AG08396 (cell line): ENCODE data around the gene KLHL22.
"Not testable (repeated sequence)": the region's sequence is repeated elsewhere in the genome, so short reads cannot be mapped to it uniquely, and the experiment has no call there.

Experiments used
- DNase-seq: peaks from one replicate; pipeline ENCODE4 v3.0.0; 2012; ENCODE audit warnings: low spot score, mixed read lengths

KLHL22 gene

DNA sequence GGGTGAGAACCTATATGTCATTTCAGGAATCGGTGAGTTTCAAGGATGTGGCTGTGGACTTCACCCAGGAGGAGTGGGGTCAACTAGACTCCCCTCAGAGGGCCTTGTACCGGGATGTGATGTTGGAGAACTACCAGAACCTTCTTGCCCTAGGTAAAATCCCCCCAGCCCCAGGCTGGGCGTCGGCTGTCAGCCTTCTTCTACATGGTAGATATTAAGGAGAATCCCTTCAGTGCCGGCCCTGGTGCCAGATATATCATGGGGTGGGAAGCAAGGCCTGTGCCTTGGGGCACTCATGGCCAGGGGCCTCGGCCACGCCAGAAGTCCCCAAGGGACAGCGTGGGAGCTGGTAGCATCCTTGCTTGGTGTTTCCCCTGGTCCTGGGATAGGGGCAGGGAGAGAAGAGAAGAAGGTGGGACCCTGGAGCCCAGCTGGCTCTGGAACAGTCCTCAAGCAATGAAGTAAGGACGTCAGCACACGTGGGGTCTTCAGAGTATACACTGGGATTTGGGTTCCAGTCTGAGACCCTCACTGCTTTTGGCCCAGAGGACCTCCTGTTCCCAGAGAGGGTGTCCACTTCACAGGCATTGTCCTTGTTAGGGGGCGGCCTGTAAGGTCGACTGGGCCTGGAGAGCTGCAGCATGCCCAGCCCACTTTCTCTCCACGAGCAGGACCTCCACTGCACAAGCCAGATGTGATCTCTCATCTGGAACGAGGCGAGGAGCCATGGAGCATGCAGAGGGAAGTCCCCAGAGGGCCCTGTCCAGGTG lies 94.8 kb downstream of the KLHL22 start:
- DNase-seq: peak; percentile 5

DNA sequence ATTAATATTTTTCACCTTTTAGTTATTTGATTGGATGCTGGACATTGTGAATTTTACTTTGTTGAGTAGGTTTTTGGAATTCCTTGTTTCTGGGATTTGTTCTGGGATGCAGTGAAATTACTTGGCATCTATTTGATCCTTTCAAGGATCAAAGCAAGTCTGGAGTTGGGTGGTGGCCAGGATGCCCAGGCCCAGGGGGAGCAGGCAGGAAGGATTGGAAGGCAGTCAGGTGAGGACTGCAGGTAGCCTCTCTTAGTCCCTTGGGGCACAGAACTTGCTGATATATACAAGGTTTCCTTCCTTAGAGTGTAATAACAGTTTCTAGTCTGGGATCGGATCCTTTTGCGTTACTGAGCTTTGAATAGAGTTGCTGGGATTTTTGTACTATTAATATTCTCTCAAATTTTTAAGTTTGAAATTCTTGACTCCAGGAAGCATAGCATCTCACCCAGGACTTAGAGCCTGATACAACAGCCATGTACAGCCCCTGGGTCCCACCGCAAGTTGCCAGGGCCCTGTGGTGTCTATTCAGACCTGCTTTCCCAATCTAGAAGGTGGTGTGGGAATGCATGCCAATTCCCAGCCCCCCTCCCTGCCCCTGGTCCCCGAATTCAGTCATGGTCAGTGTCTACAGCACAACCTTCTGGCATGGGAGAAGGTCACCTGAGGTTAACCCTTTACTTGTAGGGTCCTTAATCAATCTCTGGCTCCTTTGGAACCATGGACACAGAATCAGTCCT lies 95.6 kb downstream of the KLHL22 start:
- DNase-seq: no peak

DNA sequence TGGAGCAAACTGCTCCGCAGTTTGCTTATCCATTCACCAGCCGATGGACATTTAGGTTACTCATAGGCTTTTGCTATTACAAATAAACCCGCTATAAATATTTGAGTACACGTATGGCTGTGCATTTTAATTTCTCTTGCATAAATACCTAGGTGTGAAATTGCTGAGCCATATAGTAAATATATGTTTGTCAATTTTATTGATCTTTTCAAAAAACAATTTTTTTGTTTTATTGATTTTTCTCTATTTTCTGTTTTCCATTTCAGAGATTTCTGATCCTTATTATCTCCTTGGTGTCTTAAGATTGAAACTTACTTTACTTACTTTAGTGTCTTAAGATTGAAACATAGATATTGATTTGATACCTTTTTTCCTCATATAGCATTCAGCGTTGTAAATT lies 97.2 kb downstream of the KLHL22 start:
- no peak for DNase-seq

DNA sequence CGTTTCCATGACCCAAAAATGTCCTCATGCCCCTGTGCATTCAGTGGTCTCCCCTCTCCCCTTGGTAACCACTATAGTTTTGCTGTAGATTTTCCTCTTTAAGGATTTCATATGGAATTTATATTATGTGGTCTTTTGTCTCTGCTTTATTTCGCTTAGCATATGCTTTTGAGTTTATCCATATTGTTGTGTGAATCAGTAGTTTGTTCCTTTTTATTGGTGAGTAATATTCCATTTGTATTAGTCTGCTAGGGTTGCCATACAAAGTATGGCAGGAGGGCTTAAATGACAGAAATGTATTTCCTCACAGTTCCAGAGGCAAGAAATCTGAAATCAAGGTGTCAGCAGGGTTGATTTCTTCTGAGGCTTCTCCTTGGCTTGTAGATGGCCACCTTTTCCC lies 98.1 kb downstream of the KLHL22 start:
- DNase-seq: no peak

DNA sequence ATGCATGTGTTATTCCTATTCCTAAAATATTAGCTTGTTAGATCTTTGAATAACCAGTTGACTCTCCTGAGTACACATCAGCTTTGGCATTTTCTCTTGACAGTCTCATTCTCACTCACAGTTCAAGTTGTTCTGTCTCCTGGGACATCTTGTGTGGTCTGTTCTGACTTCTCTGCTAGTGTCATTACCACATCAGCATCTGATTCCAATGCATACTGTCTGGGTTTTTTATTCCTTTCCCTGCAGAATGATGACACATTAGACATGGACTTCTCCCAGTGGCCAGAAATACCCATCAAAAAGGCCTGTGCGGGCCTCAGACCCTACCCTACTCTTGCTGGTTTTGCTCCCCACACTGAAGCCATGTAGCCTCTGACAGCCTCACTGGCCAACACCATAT lies 99.0 kb downstream of the KLHL22 start:
- no peak for DNase-seq

DNA sequence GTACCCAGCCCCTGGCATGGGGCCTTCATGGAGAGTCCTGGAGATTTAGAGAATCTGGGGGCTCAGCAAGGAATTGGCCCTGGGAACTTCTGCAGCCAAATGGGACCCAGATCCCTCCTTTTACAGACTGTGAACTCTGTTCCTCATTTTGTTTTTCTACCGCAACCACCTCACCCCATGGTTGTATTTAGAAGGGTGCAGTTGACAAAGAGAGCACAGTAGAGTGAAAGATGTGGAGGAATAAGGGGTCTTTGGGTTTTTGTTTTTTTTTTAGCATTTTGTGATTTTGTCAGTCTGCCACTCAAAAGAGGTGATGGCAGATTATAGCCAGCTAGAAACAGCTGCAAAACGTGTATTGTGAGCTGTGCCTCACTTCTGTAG lies 99.7 kb downstream of the KLHL22 start:
- no peak for DNase-seq

DNA sequence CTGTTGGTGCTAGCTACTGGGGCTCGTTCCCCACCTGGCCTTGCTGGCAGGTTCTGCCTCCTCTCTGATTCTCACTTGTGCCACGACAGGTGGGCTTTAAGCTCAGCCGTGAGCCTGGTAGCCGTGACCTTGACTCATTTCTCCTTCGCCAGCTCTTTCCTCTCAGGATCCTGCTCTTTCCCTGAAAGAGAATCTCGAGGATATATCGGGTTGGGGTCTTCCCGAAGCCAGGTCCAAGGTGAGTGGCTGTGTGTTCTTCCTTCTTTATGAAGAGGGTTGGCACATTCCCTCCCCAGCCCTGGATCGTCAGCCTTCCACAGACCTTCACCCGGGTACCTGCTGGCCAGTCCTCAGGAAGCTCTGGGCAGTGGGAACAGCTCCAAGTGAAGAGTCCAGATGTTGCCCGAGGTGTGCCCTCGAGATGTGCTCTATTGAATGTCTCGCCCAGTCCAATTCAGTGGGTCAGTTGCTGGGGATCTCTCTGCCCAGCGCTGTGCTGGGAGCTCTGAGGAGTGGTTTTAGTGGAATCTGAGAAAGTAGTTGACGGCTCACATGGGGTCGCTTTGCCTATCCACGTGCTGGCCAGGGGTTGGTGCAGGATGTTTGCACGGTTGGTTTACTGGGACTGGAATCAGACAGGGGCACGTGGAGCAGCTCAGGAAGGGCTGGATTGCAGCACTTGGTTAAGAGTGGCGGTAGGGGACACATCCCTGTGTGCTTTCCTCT lies 100.3 kb downstream of the KLHL22 start:
- no peak for DNase-seq

DNA sequence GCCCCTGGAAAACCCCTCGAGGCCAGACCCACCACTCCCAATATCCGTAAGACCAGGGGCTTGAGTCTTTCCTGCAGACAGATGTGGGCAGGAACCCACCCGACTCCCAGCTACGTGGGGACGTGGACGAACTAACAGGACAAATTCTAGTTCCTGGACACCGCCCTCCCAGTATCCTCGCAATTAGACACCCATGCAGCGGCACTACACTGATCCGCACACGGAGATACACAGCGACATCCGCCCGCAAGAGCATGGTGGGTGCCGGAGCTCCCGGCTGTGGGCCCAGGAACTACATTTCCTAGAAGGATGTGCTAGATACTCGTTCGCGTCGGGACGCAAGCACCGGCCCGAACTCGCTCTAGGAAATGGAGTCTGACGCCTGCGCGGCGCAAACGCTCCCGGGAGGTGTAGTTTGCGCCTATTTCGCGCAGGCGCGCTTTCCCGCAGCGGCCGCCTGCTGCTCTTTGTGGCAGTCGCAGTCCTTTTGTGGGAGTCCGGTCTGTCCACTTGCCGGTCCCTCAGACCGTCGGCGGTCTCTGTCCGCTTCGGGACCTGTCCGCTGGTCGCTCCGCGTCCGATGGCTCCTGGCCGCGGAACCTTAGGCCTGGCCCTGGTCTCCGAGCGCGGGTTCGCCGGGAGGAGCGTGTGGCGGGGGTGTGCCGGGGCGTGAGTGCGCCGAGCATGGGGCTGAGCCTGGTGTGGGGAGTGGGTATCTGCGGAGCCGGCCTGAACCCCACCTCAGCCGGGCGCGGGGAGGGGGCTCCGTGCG lies 101.7 kb downstream of the KLHL22 start, which contains the start of gene ZNF74:
Gene ZNF74, plus strand, starts transcription at position 447 of the 772 bp plus-strand sequence. CDS start 478 bp downstream, outside the sequence.
- DNase-seq: peak; percentile 94

DNA sequence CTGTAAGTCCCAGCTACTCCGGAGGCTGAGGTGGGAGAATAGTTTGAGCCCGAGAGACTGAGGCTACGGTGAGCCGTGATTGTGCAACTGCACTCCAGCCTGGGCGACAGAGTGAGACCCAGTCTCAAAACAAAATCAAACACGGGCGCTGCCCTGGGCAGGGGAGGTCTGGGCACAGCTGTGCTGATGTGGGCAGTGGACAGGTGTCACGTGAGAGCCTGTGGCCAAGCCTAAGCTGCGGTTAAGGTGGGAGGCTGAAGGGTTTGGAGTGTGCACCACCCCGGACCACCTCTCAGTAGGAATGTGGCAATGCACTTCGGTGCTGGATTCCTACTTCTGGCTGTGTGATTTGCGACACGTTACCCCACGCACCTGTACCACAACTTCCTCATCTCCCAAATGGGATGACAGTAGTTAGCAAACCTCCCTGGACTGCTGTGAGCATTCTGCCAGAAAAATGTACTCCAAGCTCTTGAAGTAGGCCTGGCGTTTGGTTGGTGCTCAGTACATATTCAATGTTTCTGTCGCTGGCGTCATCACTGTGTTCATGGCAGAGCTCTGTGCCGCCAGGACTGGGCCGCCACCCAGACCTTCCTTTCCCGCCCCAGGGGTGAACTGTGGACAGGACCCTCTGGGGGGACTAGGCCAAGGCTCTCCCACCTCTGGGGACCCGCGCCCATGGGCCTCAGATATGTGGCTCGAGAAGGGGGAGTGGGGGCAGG lies 102.5 kb downstream of the KLHL22 start:
- no peak for DNase-seq

DNA sequence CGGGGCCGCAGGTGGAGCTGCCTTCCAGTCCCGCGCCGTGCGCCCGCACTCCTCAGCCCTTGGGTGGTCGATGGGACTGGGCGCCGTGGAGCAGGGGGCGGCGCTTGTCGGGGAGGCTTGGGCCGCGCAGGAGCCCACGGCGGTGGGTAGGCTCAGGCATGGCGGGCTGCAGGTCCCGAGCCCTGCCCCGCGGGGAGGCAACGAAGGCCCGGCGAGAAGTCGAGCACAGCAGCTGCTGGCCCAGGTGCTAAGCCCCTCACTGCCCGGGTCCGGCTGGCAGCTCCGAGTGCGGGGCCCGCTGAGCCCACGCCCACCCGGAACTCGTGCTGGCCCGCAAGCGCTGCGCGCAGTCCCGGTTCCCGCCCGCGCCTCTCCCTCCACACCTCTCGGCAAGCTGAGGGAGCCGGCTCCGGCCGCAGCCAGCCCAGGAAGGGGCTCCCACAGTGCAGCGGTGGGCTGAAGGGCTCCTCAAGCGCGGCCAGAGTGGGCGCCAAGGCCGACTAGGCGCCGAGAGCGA lies 103.2 kb downstream of the KLHL22 start:
- not testable (repeated sequence) for DNase-seq
